ENCODE measurements around the gene RPL39L. TPM values are rescaled to one million over a fixed set of nuclear protein-coding genes. Genes with fewer than 3 reads are reported as not detected.
A peak's percentile ranks its signal among the peaks of the same experiment; 100 is the strongest.

Gene RPL39L
- total RNA-seq, 4 donors from 2014 or later = 2.4 to 18.6 (median 12.4) TPM

DNA sequence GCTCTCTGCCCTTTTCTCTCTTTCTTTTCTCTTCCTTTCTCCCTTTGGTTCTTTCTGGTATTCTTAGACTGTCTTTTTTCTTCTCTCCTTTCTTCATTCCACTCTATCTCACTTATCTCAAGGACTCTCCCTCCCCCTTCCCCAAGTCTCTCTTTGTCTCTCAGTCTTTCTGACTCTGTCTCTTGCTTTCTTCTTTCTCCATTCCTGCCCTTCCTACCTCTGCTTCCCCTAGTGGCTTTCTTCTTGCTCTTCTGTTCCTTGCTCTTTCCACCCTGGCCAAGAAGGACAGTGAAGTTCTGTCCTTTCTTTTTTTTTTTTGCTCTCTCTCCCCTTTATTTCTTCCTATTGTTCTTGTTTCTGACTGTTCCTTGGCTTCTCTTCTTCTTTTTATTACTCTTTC lies 22.3 kb upstream of the RPL39L start:
- no peak for DNase-seq
- H3K9me3 ChIP-seq = peaks cover 0 to 16% (median 0%) of the 10 kb centered on the region in 3 donors
- intact Hi-C loops (cut with DNase I) = loop anchor here (10.0 kb wide), 1 partner anchor 317 kb away; the partner anchor contains the start of gene ADIPOQ
- H3K27ac ChIP-seq = no peak overlapping the region
- no peak overlapping the region for H3K4me3 ChIP-seq
- no peak for TF ChIP-seq POLR2A (IDR thresholded peaks at IDR 0.05)
- TF ChIP-seq, protein P1, sequence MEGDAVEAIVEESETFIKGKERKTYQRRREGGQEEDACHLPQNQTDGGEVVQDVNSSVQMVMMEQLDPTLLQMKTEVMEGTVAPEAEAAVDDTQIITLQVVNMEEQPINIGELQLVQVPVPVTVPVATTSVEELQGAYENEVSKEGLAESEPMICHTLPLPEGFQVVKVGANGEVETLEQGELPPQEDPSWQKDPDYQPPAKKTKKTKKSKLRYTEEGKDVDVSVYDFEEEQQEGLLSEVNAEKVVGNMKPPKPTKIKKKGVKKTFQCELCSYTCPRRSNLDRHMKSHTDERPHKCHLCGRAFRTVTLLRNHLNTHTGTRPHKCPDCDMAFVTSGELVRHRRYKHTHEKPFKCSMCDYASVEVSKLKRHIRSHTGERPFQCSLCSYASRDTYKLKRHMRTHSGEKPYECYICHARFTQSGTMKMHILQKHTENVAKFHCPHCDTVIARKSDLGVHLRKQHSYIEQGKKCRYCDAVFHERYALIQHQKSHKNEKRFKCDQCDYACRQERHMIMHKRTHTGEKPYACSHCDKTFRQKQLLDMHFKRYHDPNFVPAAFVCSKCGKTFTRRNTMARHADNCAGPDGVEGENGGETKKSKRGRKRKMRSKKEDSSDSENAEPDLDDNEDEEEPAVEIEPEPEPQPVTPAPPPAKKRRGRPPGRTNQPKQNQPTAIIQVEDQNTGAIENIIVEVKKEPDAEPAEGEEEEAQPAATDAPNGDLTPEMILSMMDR (IDR thresholded peaks at IDR 0.05) = no peak
- no peaks in the 10 kb centered on the region for H3K4me1 ChIP-seq
- no peaks in the 10 kb centered on the region for H3K36me3 ChIP-seq
- no peaks in the 10 kb centered on the region for H3K27me3 ChIP-seq

- peaks cover 0 to under 1% (median 0%) of the 10 kb centered on the region in 3 donors for H3K9me3 ChIP-seq
- no peaks in the 10 kb centered on the region for H3K36me3 ChIP-seq
- H3K27me3 ChIP-seq = no peaks in the 10 kb centered on the region
- H3K4me1 ChIP-seq = no peaks in the 10 kb centered on the region
- no peak overlapping the region for H3K4me3 ChIP-seq
- H3K27ac ChIP-seq = no peak overlapping the region
- intact Hi-C loops (cut with DNase I) = no loop called here
- no peak for DNase-seq
- TF ChIP-seq POLR2A (IDR thresholded peaks at IDR 0.05) = no peak
- TF ChIP-seq, protein P1 (IDR thresholded peaks at IDR 0.05) = peak in 2 of 6 experiments; percentile 17 to 25
- WGBS, 2 donors = 92% methylated on average over 2 of the region's 2 CpGs; no CpG with 5 or more reads in 1 of the 2 donors
Measured at GRCh38 chr3:187150599-187150998, 11.3 kb upstream of the RPL39L start.

GRCh38 chr3:187150186-187150585 lies 10.9 kb upstream of the RPL39L start:
- 73 to 78% methylated on average over 6 of the region's 7 CpGs for WGBS, 2 donors

GRCh38 chr3:187146389-187146788 lies 7.1 kb upstream of the RPL39L start:
- H3K4me1 ChIP-seq = no peaks in the 10 kb centered on the region
- TF ChIP-seq, protein P1 (IDR thresholded peaks at IDR 0.05) = no peak
- no peak for TF ChIP-seq POLR2A (IDR thresholded peaks at IDR 0.05)
- no peaks in the 10 kb centered on the region for H3K27me3 ChIP-seq
- intact Hi-C loops (cut with DNase I) = no loop called here
- no peak overlapping the region for H3K4me3 ChIP-seq
- 70 to 80% methylated on average over 3 of the region's 3 CpGs for WGBS, 2 donors
- H3K9me3 ChIP-seq = peaks cover 0 to 9% (median 0%) of the 10 kb centered on the region in 3 donors
- no peak overlapping the region for H3K27ac ChIP-seq
- no peak for DNase-seq
- no peaks in the 10 kb centered on the region for H3K36me3 ChIP-seq

More at GRCh38 chr3:187150186-187150585, 10.9 kb upstream of the RPL39L start:
- H3K9me3 ChIP-seq = peaks cover 0 to 4% (median 0%) of the 10 kb centered on the region in 3 donors
- H3K4me3 ChIP-seq = no peak overlapping the region
- intact Hi-C loops (cut with DNase I) = no loop called here
- no peak overlapping the region for H3K27ac ChIP-seq
- no peak for DNase-seq
- no peaks in the 10 kb centered on the region for H3K36me3 ChIP-seq
- no peaks in the 10 kb centered on the region for H3K4me1 ChIP-seq
- no peak for TF ChIP-seq POLR2A (IDR thresholded peaks at IDR 0.05)
- H3K27me3 ChIP-seq = no peaks in the 10 kb centered on the region

- no peaks in the 10 kb centered on the region for H3K4me1 ChIP-seq
- no peak for TF ChIP-seq POLR2A (IDR thresholded peaks at IDR 0.05)
- TF ChIP-seq, protein P1 (IDR thresholded peaks at IDR 0.05) = no peak
- no peak for DNase-seq
- intact Hi-C loops (cut with DNase I) = no loop called here
- WGBS, 2 donors = 83% methylated on average over 2 of the region's 3 CpGs; no CpG with 5 or more reads in 1 of the 2 donors
- H3K36me3 ChIP-seq = no peaks in the 10 kb centered on the region
- H3K4me3 ChIP-seq = no peak overlapping the region
- no peak overlapping the region for H3K27ac ChIP-seq
- H3K9me3 ChIP-seq = peaks cover 0 to 9% (median 0%) of the 10 kb centered on the region in 3 donors
- no peaks in the 10 kb centered on the region for H3K27me3 ChIP-seq
Measured at GRCh38 chr3:187145149-187145895, 6.0 kb upstream of the RPL39L start.
